Measurements from ENCODE around the gene CTNNA3.
"Not testable (repeated sequence)": the region's sequence is repeated elsewhere in the genome, so short reads cannot be mapped to it uniquely, and the experiment has no call there.

DNA sequence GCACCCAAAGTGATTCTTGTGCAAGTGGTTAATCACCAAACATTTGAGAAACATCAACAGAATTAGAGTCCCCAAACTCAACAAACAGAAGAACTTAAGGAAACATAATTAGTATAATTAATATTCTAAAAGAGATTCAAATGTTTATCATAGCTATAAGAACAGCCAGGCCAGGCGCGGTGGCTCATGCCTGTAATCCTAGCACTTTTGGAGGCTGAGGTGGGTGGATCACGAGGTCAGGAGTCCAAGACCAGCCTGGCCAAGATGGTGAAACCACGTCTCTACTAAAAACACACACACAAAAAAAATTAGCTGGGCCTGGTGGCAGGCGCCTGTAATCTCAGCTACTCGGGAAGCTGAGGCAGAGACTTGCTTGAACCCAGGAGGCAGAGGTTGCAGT lies 488.1 kb downstream of the CTNNA3 start:
- TF ChIP-seq, protein P1, sequence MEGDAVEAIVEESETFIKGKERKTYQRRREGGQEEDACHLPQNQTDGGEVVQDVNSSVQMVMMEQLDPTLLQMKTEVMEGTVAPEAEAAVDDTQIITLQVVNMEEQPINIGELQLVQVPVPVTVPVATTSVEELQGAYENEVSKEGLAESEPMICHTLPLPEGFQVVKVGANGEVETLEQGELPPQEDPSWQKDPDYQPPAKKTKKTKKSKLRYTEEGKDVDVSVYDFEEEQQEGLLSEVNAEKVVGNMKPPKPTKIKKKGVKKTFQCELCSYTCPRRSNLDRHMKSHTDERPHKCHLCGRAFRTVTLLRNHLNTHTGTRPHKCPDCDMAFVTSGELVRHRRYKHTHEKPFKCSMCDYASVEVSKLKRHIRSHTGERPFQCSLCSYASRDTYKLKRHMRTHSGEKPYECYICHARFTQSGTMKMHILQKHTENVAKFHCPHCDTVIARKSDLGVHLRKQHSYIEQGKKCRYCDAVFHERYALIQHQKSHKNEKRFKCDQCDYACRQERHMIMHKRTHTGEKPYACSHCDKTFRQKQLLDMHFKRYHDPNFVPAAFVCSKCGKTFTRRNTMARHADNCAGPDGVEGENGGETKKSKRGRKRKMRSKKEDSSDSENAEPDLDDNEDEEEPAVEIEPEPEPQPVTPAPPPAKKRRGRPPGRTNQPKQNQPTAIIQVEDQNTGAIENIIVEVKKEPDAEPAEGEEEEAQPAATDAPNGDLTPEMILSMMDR (IDR thresholded peaks at IDR 0.05) = not testable (repeated sequence)
- TF ChIP-seq POLR2AphosphoS5 (IDR thresholded peaks at IDR 0.05; ENCODE audit: low read depth, low read length); SIN3A (IDR thresholded peaks at IDR 0.05; ENCODE audit: borderline replicate concordance, insufficient read depth, low read depth, low read length); TCF7L2 (IDR thresholded peaks at IDR 0.05; ENCODE audit: low read depth, low read length): not testable (repeated sequence)
- TF ChIP-seq, protein P2, sequence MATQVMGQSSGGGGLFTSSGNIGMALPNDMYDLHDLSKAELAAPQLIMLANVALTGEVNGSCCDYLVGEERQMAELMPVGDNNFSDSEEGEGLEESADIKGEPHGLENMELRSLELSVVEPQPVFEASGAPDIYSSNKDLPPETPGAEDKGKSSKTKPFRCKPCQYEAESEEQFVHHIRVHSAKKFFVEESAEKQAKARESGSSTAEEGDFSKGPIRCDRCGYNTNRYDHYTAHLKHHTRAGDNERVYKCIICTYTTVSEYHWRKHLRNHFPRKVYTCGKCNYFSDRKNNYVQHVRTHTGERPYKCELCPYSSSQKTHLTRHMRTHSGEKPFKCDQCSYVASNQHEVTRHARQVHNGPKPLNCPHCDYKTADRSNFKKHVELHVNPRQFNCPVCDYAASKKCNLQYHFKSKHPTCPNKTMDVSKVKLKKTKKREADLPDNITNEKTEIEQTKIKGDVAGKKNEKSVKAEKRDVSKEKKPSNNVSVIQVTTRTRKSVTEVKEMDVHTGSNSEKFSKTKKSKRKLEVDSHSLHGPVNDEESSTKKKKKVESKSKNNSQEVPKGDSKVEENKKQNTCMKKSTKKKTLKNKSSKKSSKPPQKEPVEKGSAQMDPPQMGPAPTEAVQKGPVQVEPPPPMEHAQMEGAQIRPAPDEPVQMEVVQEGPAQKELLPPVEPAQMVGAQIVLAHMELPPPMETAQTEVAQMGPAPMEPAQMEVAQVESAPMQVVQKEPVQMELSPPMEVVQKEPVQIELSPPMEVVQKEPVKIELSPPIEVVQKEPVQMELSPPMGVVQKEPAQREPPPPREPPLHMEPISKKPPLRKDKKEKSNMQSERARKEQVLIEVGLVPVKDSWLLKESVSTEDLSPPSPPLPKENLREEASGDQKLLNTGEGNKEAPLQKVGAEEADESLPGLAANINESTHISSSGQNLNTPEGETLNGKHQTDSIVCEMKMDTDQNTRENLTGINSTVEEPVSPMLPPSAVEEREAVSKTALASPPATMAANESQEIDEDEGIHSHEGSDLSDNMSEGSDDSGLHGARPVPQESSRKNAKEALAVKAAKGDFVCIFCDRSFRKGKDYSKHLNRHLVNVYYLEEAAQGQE (IDR thresholded peaks at IDR 0.05; ENCODE audit: insufficient read depth in 1 of 2, low read depth in 2 of 2, low read length in 1 of 2) = not testable (repeated sequence)
